Endothelial cell of umbilical vein (primary cell): ENCODE data around the gene MRM2.

Experiments
- CTCF ChIP-seq, 2 donors: IDR thresholded peaks; 1 replicate in 1 of 2; 2 replicates in 1 of 2; pipeline ENCODE4 v1.5.1; 2011; ENCODE audit warnings: low read length in 2 of 2, mild to moderate bottlenecking in 2 of 2, moderate library complexity in 2 of 2, control low read depth in 1 of 2, inconsistent platforms in 1 of 2, low read depth in 1 of 2; ENCODE audit not compliant: insufficient read depth in 1 of 2; ENCODE audit errors: extremely low read depth in 1 of 2
- EZH2 ChIP-seq: IDR thresholded peaks from 2 replicates; pipeline ENCODE4 v1.6.1; 2012; ENCODE audit warnings: borderline replicate concordance, low read depth, mild to moderate bottlenecking, moderate library complexity, low read length, inconsistent platforms; ENCODE audit not compliant: severe bottlenecking
- POLR2A ChIP-seq: IDR thresholded peaks from 2 replicates; pipeline ENCODE4 v1.6.1; 2012; ENCODE audit warnings: low read depth, mild to moderate bottlenecking, control low read depth, low read length
- TF ChIP-seq, protein P1 (sequence below): IDR thresholded peaks from 2 replicates; pipeline ENCODE4 v1.6.1; 2011; ENCODE audit not compliant: insufficient read depth, insufficient read length

GRCh38 chr7:2225336-2225735 lies 16.7 kb downstream of the MRM2 start:
- TF ChIP-seq CTCF (IDR thresholded peaks at IDR 0.05; ENCODE audit: extremely low read depth in 1 of 2, insufficient read depth in 1 of 2, low read depth in 1 of 2, low read length in 2 of 2): no peak
- TF ChIP-seq POLR2A: no peak
- no peak for TF ChIP-seq EZH2
- TF ChIP-seq, protein P1, sequence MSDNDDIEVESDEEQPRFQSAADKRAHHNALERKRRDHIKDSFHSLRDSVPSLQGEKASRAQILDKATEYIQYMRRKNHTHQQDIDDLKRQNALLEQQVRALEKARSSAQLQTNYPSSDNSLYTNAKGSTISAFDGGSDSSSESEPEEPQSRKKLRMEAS: no peak
